Duodenal mucosa (tissue), 2 donors: Measurements from ENCODE around the gene NT5E.

Experiments used
- H3K27ac ChIP-seq: one replicate; pipeline ENCODE4 v1.7.0; 2013; ENCODE audit warnings: low read depth, low read length
- H3K27me3 ChIP-seq, 2 donors: one replicate each; pipeline ENCODE4 v1.7.0; 2013; ENCODE audit warnings: low read length in 2 of 2, control low read depth in 1 of 2; ENCODE audit not compliant: insufficient read depth in 2 of 2, control insufficient read depth in 1 of 2
- H3K36me3 ChIP-seq, 2 donors: one replicate each; pipeline ENCODE4 v1.7.0; 2013; ENCODE audit warnings: low read length in 2 of 2, control low read depth in 1 of 2; ENCODE audit not compliant: insufficient read depth in 2 of 2, control insufficient read depth in 1 of 2
- H3K4me1 ChIP-seq, 2 donors: one replicate each; pipeline ENCODE4 v1.7.0; 2013; ENCODE audit warnings: low read length in 2 of 2, control low read depth in 1 of 2; ENCODE audit not compliant: insufficient read depth in 2 of 2, control insufficient read depth in 1 of 2
- H3K4me3 ChIP-seq, 2 donors: one replicate each; pipeline ENCODE4 v1.7.0; 2013; ENCODE audit warnings: low read length in 2 of 2, low read depth in 1 of 2
- H3K9ac ChIP-seq, 2 donors: one replicate each; pipeline ENCODE4 v1.7.0; 2013; ENCODE audit warnings: low read length in 2 of 2, low read depth in 1 of 2
- H3K9me3 ChIP-seq, 2 donors: one replicate each; pipeline ENCODE4 v1.7.0; 2013; ENCODE audit warnings: low read length in 2 of 2, control low read depth in 1 of 2; ENCODE audit not compliant: control insufficient read depth in 1 of 2

Gene NT5E

GRCh38 chr6:85458782-85459181 is 8.9 kb downstream of the NT5E start:
- Histone ChIP-seq H3K9me3 (no peaks in the 10 kb centered on the region), H3K9ac (no peak overlapping the region), H3K27ac (no peak overlapping the region), H3K4me1 (peaks cover 0 to 6% of the 10 kb centered on the region in 2 donors), H3K4me3 (no peak overlapping the region), H3K27me3 (no peaks in the 10 kb centered on the region), H3K36me3 (no peaks in the 10 kb centered on the region)

DNA sequence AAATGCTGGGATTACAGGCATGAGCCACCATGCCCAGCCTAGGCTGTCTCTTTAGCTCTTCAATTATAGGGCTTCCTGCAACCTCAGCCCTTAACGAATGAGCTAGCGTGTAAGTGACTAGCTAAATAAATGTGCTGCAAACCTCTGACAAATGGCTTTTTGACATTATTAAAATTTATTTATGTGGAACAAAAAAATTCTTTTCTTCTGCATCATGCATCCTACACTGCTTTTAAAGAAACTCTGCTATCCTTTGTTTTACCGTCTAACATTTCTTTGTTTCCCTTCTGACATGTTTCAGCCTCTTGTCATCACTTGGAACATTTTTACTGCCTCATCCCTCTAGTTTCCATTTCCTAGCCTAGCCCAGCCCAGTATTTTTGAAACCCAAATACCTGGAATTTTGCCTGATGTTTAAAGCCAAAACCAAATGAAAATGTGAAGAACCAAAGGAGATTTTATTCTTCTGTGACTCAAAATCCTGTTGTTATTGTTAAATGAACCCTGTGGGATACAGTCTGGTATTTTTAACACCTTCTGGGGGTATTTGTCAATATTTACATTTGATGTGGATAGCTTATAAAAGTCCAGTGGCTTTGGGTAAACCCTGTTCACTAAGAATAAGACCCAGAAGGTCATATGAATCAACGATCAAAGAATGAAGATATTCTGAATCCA is 9.5 kb downstream of the NT5E start:
- H3K9me3 ChIP-seq, result no peaks in the 10 kb centered on the region
- no peaks in the 10 kb centered on the region for H3K27me3 ChIP-seq
- H3K4me1 ChIP-seq, result peaks cover 0 to 6% of the 10 kb centered on the region in 2 donors
- H3K9ac ChIP-seq, result no peak overlapping the region
- H3K27ac ChIP-seq, result no peak overlapping the region
- H3K4me3 ChIP-seq, result no peak overlapping the region
- H3K36me3 ChIP-seq, result no peaks in the 10 kb centered on the region

DNA sequence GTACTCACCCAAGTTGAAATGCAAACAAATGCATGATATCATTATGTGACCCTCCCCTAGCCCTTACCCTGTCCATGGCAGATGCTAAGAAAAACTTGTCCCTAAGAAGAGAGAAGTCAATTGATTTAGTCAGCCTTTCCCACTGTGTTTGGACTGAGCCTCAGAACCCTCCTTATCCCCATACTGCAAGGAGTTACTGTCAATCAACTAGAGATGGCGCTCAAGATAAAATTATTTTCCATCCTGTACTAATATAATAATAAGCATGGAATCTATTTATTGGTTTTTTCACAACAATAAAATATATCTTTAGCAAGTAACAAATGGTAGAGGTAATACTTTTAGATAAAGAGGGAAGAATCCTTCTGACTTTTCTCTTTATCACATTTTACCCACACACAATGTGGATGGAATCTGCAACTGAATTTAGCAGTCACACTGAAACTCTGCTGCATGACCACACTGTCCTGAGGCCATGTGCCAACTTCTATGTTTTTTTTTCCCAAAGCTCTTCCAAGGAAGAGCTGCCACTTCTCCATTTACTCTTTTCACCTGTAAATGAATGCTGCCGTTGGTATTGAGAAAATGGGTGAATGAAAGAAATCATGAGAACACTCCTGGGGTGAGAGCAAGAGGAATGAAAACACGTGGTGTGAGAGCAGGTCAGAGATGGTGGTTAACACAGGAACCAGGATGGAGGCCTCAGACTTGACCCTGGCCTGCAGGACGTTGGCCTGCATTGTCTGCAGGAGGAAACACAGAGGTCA is 10.5 kb downstream of the NT5E start:
- peaks cover 0 to 6% of the 10 kb centered on the region in 2 donors for H3K4me1 ChIP-seq
- H3K36me3 ChIP-seq, result no peaks in the 10 kb centered on the region
- no peaks in the 10 kb centered on the region for H3K9me3 ChIP-seq
- H3K27me3 ChIP-seq, result no peaks in the 10 kb centered on the region
- H3K4me3 ChIP-seq, result no peak overlapping the region
- H3K9ac ChIP-seq, result no peak overlapping the region
- no peak overlapping the region for H3K27ac ChIP-seq

DNA sequence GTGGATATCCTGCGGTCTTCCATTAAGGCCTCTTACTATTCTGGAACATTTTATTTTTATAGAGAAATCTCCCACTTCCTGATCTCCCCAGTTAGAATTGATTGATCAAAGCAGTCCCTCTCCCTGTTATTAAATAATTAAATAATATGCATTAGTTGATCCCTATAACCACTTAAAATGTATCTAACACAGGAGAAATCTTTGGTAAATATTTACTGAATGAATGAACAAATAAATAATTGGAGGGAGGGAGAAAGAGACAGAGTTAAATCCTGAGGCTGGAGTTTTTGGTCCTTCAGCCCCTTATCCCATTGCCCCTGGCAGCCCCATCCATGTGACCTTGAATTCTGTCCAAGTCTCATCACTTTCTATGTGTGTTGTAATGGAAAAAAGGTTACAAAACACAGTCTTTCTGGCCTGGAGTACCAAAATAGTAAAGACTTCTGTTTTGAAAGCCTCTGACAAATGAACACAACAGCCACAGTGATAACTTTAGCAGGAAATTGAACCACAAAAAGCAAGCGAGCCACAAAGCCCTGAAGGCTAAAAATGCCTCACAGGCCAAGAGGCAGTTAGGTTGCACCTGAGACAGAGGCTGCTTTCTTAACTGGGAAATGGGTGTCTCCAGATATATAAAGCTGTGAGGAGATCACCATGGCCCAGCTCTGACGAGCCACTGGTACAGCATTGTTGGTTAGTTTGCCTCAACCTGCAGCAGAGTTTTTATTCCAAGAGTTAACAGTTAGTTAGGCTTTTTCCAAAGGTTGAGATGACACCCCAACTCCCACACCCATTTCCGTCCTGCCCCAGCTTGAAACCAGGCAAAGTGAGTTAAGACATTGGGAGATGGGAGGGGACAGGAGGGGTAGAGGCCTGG is 11.3 kb downstream of the NT5E start:
- Histone ChIP-seq H3K4me1 (peaks cover 0 to 6% of the 10 kb centered on the region in 2 donors), H3K9ac (no peak overlapping the region), H3K36me3 (no peaks in the 10 kb centered on the region), H3K4me3 (no peak overlapping the region), H3K27me3 (no peaks in the 10 kb centered on the region), H3K27ac (no peak overlapping the region), H3K9me3 (no peaks in the 10 kb centered on the region)

- peaks cover 0 to 6% of the 10 kb centered on the region in 2 donors for H3K4me1 ChIP-seq
- no peak overlapping the region for H3K27ac ChIP-seq
- no peak overlapping the region for H3K4me3 ChIP-seq
- H3K9ac ChIP-seq, result no peak overlapping the region
- H3K9me3 ChIP-seq, result no peaks in the 10 kb centered on the region
- no peaks in the 10 kb centered on the region for H3K36me3 ChIP-seq
- H3K27me3 ChIP-seq, result no peaks in the 10 kb centered on the region
Measured at GRCh38 chr6:85461798-85462170, 11.9 kb downstream of the NT5E start.

- Histone ChIP-seq H3K4me1 (peaks cover 0 to 6% of the 10 kb centered on the region in 2 donors), H3K4me3 (no peak overlapping the region), H3K9me3 (no peaks in the 10 kb centered on the region), H3K36me3 (no peaks in the 10 kb centered on the region), H3K27me3 (no peaks in the 10 kb centered on the region), H3K27ac (no peak overlapping the region), H3K9ac (no peak overlapping the region)
Measured at GRCh38 chr6:85462673-85463072, 12.8 kb downstream of the NT5E start.

DNA sequence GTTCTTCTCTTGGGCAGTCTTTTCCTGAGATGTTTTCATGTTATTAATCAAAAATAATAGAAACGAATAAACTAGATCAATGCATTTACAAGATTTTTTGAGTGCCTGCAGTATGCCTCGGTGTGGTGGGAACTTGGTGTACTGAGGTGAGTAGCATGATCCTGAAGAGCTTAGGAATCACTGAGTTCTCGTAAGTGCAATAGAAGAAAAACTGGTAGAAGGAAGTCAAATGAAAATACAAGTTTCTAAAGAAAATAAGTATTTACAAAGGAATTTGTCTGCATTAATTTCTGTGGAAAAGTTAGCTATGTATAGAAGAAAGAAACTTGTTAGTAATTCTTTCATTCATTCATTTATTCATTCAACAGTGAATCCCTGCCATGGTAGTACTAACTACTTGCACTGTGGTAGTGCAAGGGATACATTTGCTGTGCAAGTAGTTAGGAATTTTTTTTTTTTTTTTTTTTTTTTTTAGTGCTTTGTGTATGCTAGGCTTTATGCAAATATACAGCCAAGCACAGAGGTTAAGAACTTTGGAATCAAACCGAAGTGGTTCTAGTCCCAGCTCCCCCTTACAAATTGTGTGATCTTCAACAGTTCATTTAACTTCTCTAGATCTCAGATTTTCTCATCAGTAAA is 13.9 kb downstream of the NT5E start:
- Histone ChIP-seq H3K36me3 (no peaks in the 10 kb centered on the region), H3K4me1 (peaks cover 0 to 6% of the 10 kb centered on the region in 2 donors), H3K27ac (no peak overlapping the region), H3K9ac (no peak overlapping the region), H3K9me3 (no peaks in the 10 kb centered on the region), H3K4me3 (no peak overlapping the region), H3K27me3 (no peaks in the 10 kb centered on the region)

GRCh38 chr6:85464260-85464644 is 14.4 kb downstream of the NT5E start:
- H3K4me1 ChIP-seq, result peaks cover 0 to 6% of the 10 kb centered on the region in 2 donors
- no peaks in the 10 kb centered on the region for H3K9me3 ChIP-seq
- no peaks in the 10 kb centered on the region for H3K27me3 ChIP-seq
- H3K36me3 ChIP-seq, result no peaks in the 10 kb centered on the region
- H3K9ac ChIP-seq, result no peak overlapping the region
- no peak overlapping the region for H3K27ac ChIP-seq
- H3K4me3 ChIP-seq, result no peak overlapping the region

- H3K36me3 ChIP-seq, result no peaks in the 10 kb centered on the region
- no peaks in the 10 kb centered on the region for H3K9me3 ChIP-seq
- no peak overlapping the region for H3K27ac ChIP-seq
- H3K4me1 ChIP-seq, result peaks cover 0 to 6% of the 10 kb centered on the region in 2 donors
- no peak overlapping the region for H3K4me3 ChIP-seq
- no peak overlapping the region for H3K9ac ChIP-seq
- no peaks in the 10 kb centered on the region for H3K27me3 ChIP-seq
Measured at GRCh38 chr6:85464722-85465150, 14.9 kb downstream of the NT5E start.
